ENCODE results near the gene CYLD.

Gene CYLD

DNA sequence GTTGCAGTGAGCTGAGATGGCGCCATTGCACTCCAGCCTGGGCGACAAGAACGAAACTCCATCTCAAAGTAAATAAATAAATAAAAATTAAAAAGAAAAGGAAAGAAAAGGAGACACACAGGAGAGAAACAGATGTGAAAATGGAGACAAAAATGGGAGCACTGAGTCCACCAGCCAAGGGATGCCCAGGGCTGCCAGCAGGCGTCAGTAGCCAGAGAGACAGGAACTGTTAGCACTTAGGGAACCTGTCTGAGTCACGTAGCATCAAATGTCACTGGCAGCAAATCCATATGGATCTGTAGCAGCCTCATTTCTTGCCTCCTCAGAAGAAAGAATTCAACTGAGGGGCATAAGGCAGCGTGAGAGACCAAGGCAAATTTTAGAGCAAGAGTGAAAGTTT is 79.7 kb downstream of the CYLD start:
- DNase-seq, result no peak

DNA sequence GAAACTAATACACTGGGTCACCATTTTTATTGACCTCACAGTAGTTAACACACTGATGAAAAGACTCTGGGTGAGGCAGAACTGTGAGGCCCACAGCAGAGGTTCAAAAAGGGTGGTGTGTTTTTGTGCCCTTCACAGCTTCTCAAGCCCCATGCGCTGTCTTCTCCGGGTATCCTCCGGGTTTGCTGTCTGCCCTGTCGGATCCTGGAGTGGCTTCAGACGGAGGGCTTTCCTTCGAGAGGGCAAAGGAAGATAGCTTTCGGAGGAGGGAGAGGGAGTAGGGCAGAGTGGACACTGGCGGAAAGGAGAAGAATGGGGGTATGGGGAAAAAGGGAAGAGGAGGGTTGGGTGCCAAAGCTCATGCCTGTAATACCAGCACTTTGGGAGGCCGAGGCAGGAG is 80.8 kb downstream of the CYLD start:
- no peak for DNase-seq

DNA sequence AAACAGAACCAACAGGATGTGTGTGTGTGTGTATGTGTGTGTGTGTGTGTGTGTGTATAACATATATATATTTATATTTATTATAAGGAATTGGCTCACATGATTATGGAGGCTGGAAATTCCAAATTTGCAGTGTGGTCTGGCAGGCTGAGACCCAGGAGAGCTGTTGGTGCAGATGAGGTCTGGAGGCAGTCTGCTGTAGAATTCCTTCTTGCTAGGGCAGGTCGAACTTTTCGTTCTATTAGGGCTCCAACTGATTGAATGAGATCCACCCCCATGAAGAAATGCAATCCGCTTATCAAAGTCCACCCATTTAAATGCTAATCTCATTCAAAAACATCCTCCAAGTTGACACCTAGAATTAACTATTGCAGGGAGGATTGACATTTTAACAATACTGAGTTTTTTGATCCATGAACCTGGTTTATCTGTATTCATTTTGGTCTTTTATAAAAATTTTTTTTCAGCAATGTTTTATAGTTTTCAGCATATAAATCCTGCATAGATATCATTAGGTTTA is 85.0 kb downstream of the CYLD start:
- no peak for DNase-seq

DNA sequence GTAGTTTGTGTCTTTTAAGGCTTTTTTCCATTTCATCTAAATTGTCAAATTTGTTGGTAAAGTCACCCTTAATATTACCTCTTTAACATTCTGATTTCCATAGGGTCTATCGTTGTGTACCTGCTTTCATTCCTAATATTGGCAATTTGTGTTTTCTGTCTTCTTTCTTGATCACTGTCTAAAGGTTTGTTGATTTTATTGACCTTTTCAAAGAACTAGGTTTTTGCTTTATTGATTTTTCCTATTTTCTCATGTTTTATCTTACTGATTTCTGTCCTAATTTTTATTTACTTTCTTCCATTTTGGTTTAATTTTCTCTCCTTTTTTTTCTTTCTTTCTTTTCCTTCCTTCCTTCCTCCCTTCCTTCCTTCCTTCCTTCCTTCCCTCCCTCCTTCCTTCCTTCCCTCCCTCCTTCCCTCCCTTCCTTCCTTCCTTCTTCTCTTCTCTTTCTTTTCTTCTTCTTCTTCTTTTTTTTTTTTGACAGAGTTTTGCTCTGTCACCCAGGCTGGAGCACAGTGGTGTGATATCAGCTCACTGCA is 86.3 kb downstream of the CYLD start:
- DNase-seq, result no peak

DNA sequence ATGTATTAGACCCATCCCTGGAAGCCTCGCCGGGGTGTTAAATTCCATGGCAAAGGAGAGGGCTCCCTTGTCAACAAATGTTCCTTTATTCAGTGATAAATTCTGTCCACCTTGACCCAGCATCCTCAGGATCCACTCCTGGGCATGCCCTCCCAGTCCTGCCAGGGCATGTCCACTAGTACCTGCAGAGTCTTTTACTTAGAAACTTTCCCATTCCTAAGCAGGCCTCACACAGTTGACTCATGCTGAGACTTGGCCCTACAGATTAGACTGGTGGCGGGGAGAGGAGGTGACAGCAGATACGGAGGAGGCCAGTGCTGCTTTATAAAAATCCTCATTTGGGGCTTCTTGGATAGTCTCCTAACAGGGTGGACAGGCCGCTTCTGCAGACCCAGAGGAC is 88.8 kb downstream of the CYLD start:
- no peak for DNase-seq

DNA sequence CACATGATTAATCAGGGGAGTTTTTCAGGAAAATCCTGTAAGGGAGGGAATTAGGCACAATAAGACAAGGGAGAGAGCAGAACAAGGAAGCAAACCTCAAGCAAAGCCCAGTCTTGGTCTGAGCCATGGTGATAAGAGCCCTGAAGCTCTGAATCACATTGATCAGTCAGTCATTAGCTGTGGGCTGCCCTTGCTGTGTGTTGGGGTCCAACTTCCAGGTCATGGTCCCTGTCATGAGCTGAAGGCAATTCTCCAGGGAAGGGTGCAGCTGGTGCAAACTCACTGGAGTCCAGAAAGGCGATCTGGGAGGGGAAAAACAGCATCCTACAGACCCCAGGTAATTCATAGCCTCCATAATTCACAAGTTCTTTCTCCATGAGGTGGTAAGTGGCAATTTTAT is 89.9 kb downstream of the CYLD start:
- DNase-seq, result no peak

DNA sequence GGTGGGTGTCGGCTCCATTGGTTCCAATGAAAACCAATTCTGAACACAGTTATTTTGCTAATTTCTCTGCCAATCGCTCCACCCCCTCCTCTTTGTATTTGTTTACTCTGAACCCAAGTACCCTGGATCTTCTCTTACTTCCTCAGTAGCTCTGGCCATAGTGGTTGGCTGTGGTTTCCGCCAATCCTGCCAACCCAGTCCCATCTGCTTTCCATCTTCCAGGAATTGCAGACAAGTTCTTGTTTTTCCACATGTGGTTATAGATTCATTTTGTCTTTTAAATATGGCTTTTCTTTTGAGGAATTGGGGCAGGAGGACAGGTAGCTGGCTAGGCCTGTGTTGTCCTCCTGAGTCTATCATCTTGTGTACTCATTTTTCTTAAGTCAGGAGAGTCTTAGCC is 92.0 kb downstream of the CYLD start:
- DNase-seq, result no peak

DNA sequence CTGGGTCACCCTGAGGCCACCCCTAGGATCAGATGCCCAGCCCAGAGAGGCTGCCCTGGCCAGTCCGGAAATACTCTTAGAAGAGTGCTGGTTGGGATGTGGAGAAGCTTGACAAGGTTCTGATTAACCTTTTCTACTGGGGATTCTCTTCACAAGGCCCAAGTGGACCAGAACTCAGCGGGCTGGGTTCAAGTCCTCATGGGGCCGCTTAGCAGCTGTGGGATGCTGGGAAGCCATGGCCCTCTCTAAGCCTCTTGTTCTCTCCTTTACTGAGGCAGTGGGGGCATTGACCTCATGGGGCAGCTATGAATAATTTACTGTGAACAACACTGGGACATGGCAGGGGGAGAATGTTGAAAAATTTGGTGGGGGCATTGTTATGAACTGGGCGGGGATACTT is 92.8 kb downstream of the CYLD start:
- no peak for DNase-seq

DNA sequence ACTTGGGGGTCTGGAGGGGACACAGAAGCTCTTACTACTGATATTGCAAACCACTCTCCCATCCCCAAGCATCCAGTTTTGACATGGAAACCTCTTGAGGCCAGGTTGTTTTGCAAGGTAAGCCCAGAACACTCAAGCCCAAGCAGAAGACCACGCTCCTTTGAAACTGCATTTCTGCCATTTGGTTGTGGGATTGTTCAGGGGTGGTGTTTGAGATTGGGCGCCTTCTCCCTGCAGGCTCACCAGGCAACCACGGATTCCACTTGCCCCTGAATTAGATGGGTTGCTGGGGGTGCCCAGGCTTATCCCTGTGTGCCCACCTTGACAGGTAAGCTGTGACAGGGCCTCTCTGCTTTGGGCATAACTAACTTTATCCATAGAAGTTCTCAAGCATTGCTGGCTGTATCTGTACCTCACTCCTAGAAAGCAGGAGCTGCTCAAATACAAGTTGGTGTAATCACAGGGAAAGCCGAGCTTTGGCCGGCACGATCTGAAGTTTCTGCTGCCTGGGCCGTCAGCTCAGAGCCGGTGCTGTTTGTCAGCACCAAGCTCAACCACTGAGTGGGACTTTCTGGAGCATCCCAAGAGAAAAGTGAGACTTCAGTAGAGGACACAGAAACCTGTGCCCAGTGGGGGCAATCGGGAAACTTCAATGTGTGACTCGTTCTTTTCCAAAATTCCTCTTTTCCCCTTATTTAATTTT is 93.6 kb downstream of the CYLD start:
- DNase-seq, result no peak

DNA sequence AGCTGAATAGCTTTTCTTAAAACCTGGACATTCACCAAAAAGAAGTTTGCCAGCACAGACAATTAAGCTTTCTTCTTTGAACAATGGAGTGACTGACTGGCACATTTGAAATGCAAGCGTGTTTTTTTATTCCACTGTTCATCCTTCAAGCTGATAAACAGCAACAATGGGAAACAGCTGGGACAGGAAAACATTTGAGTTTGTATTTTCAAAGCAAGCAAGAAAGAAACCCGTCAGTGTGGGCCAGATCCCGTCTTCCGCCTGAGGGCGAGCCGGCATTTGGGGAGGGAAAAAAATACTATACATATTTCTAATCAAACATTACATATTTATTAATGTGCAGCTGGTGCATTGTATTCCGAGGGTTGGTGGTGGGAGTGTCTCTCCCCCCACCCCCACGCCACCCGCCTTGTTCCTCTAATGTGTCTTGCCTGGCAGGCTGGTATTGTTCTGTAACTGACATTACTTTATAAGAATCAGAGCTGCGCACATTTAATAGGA is 94.3 kb downstream of the CYLD start:
- DNase-seq, result no peak

DNA sequence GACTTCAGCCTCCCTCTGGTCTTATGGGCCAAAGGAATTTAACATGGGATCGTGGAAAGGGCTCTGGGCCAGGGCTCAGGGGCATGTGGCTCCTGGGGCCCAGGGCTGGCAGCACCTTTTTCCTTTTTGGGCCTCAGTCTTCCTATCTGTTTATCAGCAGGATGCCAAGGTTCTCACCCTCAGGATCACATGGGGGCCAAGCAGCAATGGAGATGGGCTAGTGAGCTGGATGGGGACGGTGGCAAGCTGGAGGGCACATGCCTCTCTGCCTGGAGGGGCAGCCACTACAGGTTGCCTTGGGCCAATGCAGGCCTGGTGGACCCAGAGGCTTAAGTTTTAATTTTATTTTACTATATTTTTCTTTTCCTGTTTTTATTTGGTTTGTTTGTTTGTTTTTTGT is 95.4 kb downstream of the CYLD start:
- DNase-seq, result no peak

DNA sequence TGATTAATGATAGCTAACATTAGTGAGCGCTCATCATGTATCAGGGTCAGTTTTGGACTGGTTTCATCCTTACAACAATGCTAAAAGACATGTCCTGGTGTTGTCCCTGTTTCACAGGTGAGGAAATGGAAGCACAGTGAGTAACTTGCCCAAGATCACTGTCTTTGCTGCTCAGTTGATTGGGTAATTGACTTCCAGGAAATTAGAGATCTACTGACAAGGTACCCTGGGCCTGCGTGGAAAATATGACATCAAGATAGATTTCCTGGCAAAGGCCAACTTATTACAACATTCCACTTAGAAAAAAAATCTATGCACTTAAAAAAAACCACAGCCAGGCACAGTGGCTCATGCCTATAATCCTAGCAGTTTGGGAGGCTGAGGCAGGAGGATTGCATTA is 96.3 kb downstream of the CYLD start:
- DNase-seq, result no peak

DNA sequence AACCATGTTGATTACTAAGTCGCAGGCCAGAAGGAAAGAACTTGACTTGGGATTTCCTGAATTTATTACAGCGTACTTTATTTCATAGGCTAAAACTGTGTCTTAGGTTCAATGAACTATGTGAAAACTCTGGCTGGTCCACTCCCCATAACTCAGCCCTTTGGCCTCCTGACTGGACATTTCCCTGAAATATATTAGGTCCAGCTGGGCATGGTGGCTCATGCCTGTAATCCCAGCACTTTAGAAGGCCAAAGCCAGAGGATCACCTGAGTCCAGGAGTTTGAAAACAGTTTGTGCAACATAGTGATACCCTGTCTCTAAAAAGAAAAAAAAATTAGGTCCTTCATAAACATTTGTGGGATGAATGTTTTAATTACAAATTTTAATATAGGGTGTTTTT is 97.0 kb downstream of the CYLD start:
- DNase-seq, result no peak

DNA sequence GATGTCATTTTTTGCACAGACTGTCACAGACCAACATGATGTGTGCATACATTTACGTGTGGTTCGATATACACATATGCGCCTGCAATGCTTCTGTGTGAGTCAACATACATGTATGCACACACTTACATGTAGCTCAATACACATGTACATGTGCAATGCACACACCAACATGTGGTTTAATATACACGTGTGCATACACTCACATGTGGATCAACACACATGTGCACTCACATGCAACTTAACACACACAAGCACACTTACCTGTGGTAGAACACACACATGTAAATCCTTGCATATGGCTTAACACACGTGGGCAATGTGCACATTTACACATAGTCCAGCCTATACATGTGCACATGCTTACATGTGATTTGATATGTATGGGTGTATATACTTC is 97.5 kb downstream of the CYLD start:
- no peak for DNase-seq

DNA sequence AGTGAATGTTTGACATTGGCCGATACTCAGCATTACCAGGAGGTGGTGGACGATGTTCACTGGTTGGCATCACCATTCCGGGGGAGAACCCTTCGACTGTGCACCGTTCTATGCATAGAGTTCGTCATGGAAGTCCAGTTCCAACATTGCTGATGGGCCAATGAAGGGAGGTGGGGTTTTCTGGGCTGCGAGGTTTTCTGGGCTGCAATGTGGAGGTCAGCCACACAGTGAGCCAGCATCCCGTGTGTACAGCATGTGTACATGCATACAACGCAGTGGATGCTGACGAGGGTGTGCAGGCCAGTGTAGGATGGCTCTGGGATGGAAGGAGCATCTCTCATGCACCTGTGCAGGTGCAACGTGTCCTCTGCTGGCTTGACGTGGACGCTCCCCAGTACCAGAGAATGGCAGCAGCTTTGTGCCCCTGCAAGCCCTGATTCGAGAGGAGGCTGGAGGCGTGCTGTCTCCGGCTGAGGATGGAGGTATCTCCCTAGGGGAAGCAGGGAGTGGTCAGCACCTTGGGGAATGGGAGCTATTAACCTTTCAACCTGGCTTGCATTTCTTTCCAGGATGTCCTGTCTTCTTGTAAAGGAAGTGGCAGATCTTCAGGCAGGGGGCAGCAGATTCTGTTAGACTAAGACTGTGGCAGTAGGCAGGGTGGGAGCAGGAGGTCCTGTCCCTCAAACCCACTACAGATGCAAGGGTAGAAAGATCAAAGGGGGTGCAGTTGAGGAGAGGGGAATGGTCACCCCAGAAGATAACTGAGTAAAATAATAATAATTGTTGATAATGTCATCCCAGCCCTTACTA is 98.2 kb downstream of the CYLD start:
- DNase-seq, result no peak

DNA sequence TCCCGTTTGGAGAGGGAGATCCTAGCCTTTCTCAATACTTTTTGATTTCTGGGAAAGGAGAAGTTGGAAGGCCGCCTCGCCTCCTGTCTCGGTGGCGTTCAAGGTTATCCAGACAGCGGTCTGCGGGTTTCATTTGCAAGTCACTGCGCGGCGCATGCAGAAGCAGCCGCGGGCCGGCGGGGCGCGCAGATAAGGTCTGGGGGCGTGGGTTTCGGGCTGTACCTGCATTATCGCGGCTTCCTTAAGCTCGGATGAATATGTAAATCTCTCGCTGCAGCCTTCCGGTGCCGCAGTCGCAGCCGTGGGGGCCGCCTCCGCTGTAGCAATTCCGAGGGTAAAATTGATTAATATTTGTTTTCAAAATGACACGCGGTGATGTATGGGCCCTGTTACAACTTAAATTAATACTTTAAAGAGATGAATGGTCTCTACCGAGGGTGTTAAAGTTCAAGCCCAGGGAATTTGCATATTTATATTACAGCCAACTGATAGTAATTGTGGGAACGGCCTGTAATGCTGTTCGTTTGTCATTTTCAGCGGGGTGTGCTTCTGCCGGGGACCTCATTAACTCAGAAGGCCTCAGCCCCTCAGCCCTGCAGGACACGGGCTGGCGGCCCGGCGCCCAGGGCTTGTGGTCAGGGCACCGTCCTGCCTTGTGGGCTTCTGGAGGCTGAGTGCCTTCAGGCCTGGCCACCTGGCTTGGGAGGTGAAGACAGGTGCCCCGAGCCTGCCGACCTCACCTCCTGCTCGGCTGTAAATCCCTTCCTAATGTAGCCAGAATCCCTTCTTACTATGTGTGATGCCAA is 99.4 kb downstream of the CYLD start:
- DNase-seq, result peak; percentile 11

DNA sequence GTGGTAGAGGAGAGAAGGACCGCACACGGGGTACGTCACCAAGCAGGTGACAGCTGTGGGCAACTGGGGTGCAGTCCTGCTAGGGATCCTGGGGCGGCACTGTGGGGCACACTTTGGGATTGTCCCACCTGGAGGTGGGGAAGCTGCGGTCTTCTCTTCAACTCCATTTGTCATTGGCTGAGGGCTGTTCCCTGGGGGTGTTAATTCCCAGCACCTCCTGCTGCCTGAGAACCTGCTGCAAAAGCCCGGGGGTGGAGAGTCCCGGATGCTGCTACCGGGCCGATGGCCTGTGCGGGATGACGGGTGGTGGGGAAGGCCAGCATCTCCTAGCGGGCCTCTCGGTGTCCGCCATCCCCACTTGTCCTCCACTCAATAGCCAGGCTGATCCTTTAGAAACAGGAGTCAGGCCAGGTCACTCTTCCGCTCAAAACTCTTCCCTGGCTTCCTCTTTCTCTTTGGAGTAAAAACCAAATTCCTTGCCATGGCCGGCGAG is 100.2 kb downstream of the CYLD start:
- DNase-seq, result no peak

DNA sequence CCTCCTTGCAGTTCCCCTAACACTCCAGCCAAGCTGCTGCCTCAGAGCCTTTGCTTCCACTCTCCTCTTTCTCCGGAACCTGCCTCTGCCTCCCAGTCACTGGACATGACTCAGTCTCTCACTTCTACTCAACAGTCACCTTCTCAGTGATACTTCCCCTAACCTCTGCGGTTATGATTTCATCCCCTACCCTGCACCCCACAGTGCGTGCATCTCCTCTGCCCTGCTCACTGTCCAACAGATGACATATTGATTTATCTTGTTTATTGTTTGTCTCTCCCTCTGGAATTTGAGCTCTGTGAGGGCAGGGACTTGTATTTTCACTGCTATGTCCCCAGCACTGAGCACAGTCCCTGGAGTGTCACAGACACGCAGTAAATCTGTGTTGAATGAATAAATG is 100.7 kb downstream of the CYLD start:
- DNase-seq, result no peak

DNA sequence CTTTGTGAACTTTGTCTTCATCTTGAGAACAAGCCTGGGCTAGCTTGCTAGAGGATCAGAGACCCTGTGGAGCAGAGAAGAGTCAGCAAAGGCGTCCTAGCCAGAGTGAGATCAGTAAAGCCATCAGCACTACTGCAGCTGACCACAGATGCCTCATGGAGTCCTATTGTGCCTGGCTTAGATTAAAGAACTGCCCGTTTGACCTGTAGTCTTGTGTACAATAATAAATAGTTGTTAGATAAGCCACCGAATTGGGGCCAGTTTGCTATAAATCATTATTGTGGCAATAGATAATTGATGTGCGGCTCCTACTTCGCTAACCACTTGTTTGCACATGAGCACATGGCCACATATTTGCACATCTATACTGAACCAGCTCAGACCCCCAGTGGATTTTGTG is 103.0 kb downstream of the CYLD start:
- no peak for DNase-seq

DNA sequence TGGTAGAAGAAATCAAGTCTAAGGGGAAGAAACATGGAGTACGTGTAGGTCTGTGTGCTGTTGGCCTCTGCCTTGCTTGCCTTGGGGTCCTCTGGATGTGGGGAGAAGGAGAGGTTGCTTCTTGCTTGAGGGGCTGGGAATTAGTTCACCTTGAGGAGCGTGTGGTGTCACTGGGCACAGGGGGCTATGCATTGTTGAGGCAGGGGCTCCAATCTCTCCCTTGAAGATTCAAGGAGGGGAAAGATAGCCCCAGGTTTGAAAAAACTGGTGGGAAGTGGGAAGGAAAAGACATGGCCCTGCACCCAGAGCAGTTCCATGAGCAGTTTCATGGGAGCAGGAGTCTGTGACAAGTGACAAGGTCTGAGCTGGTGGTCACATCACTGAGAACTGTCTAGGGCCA is 103.4 kb downstream of the CYLD start:
- DNase-seq, result no peak

DNA sequence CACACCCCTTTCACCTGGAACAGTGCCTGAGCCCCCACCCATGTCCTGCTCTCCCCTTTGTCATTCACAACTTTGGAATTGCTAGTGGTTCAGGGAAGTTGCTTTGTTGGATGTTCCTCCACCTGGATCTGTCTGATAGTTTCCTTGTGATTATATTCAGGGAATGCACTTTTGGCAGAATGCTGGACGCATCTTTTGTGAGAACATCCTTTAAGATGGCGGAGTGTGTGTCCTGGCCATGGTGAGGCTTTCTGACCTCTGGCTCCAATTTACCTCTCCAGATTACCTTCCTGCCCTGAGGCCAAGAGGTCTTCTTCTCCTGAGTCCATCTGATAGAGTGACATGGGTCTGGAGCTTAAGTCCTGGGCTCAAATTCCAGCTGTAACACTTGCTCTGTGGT is 104.6 kb downstream of the CYLD start:
- no peak for DNase-seq

DNA sequence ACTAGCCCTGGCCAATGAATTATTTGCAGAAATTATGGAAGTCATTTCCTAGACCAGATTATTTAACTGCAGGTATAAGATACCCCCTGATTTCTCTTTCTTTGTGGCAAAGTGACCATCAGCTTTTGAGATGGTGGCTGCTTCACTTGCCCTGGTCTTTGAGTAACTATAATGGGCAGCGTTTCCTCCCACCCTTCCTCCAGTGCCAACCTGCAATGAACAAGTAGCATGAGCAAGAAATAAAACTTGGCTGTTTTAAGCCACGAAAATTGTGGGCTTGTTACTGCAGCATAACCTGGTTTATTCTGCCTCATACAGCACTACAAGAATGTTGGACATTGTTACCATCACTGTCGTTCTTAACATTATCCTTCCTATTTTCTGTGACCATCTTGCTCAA is 105.3 kb downstream of the CYLD start:
- DNase-seq, result no peak
